OCI-LY7 (cell line): ENCODE data around the gene NKX2-2. TPM values are rescaled to one million over a fixed set of nuclear protein-coding genes. Genes with fewer than 3 reads are reported as not detected.

Experiments
- BruUV-seq: library from RNA; stranded (reverse); fragments of 400-500 nt; replicated peaks from 2 replicates; lab custom pipeline; 2021; lab: Mats Ljungman, UMichigan
- CTCF ChIA-PET: fragments of 300-600 bp; sonication (Branson Sonifier 250); formaldehyde crosslinking; loops from one replicate; lab custom pipeline; 2022; ENCODE audit warnings: antibody characterized with exemption; ENCODE audit not compliant: unreplicated experiment; lab: Charles Lee
- POLR2A ChIA-PET: fragments of 300-600 bp; sonication (Branson Sonifier 250); formaldehyde crosslinking; loops from one replicate; lab custom pipeline; 2022; ENCODE audit warnings: antibody characterized with exemption; lab: Charles Lee
- DNase-seq: peaks from one replicate; pipeline ENCODE4 v3.0.0-alpha.2; 2015; ENCODE audit warnings: low spot score
- H2AFZ ChIP-seq: fragments of 200-600 bp; sonication (generic), shearing (Covaris generic); 2 replicates; pipeline ENCODE4 v1.6.1; 2014; ENCODE audit warnings: mild to moderate bottlenecking, antibody characterized with exemption, low read length, moderate library complexity
- H3K27ac ChIP-seq: fragments of 200-600 bp; sonication (generic); 2 replicates; pipeline ENCODE4 v1.5.1; 2014; ENCODE audit warnings: mixed run types, low read depth, mild to moderate bottlenecking, moderate library complexity, low read length, inconsistent platforms; ENCODE audit not compliant: poor library complexity, severe bottlenecking
- H3K36me3 ChIP-seq: fragments of 200-600 bp; sonication (generic); 2 replicates; pipeline ENCODE4 v1.6.1; 2014; ENCODE audit warnings: mild to moderate bottlenecking, antibody characterized with exemption, low read length, moderate library complexity, mixed read lengths; ENCODE audit not compliant: insufficient read depth
- H3K4me1 ChIP-seq: fragments of 200-600 bp; sonication (generic); 2 replicates; pipeline ENCODE4 v1.5.1; 2014; ENCODE audit warnings: mild to moderate bottlenecking, low read length; ENCODE audit not compliant: insufficient read depth, poor library complexity, severe bottlenecking
- H3K4me2 ChIP-seq: fragments of 200-600 bp; sonication (generic); 2 replicates; pipeline ENCODE4 v1.6.1; 2014; ENCODE audit warnings: mild to moderate bottlenecking, low read length
- H3K4me3 ChIP-seq: fragments of 200-600 bp; sonication (generic); 2 replicates; pipeline ENCODE4 v1.5.1; 2014; ENCODE audit warnings: mild to moderate bottlenecking, low read depth, low read length; ENCODE audit not compliant: poor library complexity, severe bottlenecking
- H3K79me2 ChIP-seq: fragments of 200-600 bp; sonication (generic); 2 replicates; pipeline ENCODE4 v1.6.1; 2016; ENCODE audit warnings: low read depth, mild to moderate bottlenecking, low read length, moderate library complexity, mixed read lengths; ENCODE audit not compliant: insufficient read depth
- H3K9me2 ChIP-seq: fragments of 200-600 bp; sonication (generic); 2 replicates; pipeline ENCODE4 v1.6.1; 2016; ENCODE audit warnings: mild to moderate bottlenecking, low read length, mixed read lengths; ENCODE audit not compliant: insufficient read depth
- H3K9me3 ChIP-seq: fragments of 200-600 bp; sonication (generic); 2 replicates; pipeline ENCODE4 v1.6.1; 2014; ENCODE audit warnings: mild to moderate bottlenecking, mixed run types, low read length, mixed read lengths
- H4K20me1 ChIP-seq: fragments of 200-600 bp; sonication (generic); 2 replicates; pipeline ENCODE4 v1.6.1; 2014; ENCODE audit warnings: mild to moderate bottlenecking, antibody characterized with exemption, low read length, moderate library complexity, mixed read lengths; ENCODE audit not compliant: insufficient read depth
- EZH2phosphoT487 ChIP-seq: fragments of 200-600 bp; sonication (generic); IDR thresholded peaks from 2 replicates; pipeline ENCODE4 v1.6.1; 2018; ENCODE audit warnings: low read depth, borderline replicate concordance, mild to moderate bottlenecking, mixed run types, antibody characterized with exemption, low read length, moderate library complexity, mixed read lengths
- intact Hi-C: fragments of 100-400 bp; cut with micrococcal nuclease; formaldehyde crosslinking; loops from one replicate; pipeline ENCODE4 v1.10.0; 2022; ENCODE audit not compliant: unreplicated experiment
- total RNA-seq, 2 experiments: library from RNA; depleted of rRNA in 1 of 2; stranded (reverse); fragments of >200 nt in 1 of 2; shearing (Covaris generic) in 1 of 2; gene quantifications; 2 replicates each; pipeline ENCODE4 v1.2.3, GENCODE V29; 2014 to 2022
- TF ChIP-seq, protein P1 (sequence below): fragments of 200-600 bp; sonication (generic); conservative IDR thresholded peaks from 2 replicates; pipeline ENCODE4 v1.5.1; 2014; ENCODE audit warnings: mild to moderate bottlenecking, antibody characterized with exemption, low read length, moderate library complexity, mixed read lengths

Gene NKX2-2
- total RNA-seq, 2 experiments from 2014 or later: not detected

GRCh38 chr20:21505810-21506530 lies 7.9 kb downstream of the NKX2-2 start:
- H3K9me3 ChIP-seq: no peaks in the 10 kb centered on the region
- no peaks in the 10 kb centered on the region for H3K9me2 ChIP-seq
- no TSS peak for BruUV-seq
- H3K79me2 ChIP-seq: no peaks in the 10 kb centered on the region
- no peak overlapping the region for H2AFZ ChIP-seq
- TF ChIP-seq EZH2phosphoT487: no peak
- TF ChIP-seq, protein P1, sequence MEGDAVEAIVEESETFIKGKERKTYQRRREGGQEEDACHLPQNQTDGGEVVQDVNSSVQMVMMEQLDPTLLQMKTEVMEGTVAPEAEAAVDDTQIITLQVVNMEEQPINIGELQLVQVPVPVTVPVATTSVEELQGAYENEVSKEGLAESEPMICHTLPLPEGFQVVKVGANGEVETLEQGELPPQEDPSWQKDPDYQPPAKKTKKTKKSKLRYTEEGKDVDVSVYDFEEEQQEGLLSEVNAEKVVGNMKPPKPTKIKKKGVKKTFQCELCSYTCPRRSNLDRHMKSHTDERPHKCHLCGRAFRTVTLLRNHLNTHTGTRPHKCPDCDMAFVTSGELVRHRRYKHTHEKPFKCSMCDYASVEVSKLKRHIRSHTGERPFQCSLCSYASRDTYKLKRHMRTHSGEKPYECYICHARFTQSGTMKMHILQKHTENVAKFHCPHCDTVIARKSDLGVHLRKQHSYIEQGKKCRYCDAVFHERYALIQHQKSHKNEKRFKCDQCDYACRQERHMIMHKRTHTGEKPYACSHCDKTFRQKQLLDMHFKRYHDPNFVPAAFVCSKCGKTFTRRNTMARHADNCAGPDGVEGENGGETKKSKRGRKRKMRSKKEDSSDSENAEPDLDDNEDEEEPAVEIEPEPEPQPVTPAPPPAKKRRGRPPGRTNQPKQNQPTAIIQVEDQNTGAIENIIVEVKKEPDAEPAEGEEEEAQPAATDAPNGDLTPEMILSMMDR: no peak
- ChIA-PET CTCF (interaction anchor here (0.9 to 1.1 kb wide), 2 partner anchors 268 to 647 kb away, joined by 3 to 4 read pairs; no protein-coding TSS in a partner anchor), POLR2A (no interaction called here)
- H3K4me2 ChIP-seq: no peak overlapping the region
- no peak for DNase-seq
- H3K27ac ChIP-seq: no peak overlapping the region
- H3K4me1 ChIP-seq: no peaks in the 10 kb centered on the region
- no peak overlapping the region for H3K4me3 ChIP-seq
- intact Hi-C loops: loop anchor here (1.0 to 5.0 kb wide), 4 partner anchors 270 to 669 kb away; no protein-coding TSS in a partner anchor
- no peaks in the 10 kb centered on the region for H4K20me1 ChIP-seq
- no peaks in the 10 kb centered on the region for H3K36me3 ChIP-seq

- peak; percentile 60 for DNase-seq
- H3K4me1 ChIP-seq: no peaks in the 10 kb centered on the region
- intact Hi-C loops: loop anchor here (1.0 to 5.0 kb wide), 4 partner anchors 269 to 668 kb away; no protein-coding TSS in a partner anchor
- H3K4me3 ChIP-seq: no peak overlapping the region
- no peaks in the 10 kb centered on the region for H3K36me3 ChIP-seq
- no peak overlapping the region for H3K27ac ChIP-seq
- no peak overlapping the region for H2AFZ ChIP-seq
- H3K9me3 ChIP-seq: no peaks in the 10 kb centered on the region
- ChIA-PET CTCF (interaction anchor here (0.7 to 1.1 kb wide), 3 partner anchors 267 to 646 kb away, joined by 3 to 4 read pairs (median 3); no protein-coding TSS in a partner anchor), POLR2A (no interaction called here)
- no peaks in the 10 kb centered on the region for H4K20me1 ChIP-seq
- no peak overlapping the region for H3K4me2 ChIP-seq
- H3K79me2 ChIP-seq: no peaks in the 10 kb centered on the region
- H3K9me2 ChIP-seq: no peaks in the 10 kb centered on the region
- no TSS peak for BruUV-seq
- TF ChIP-seq EZH2phosphoT487: no peak
- TF ChIP-seq, protein P1: peak; percentile 96
These were observed 8.6 kb downstream of the NKX2-2 start for GRCh38 chr20:21505161-21505809.
